Thoracic aorta (tissue), 2 donors: ENCODE data around the gene EFNA2. TPM values are rescaled to one million over a fixed set of nuclear protein-coding genes. Genes with fewer than 3 reads are reported as not detected.

Source experiments
- ATAC-seq: fragments of 150-250 bp; one replicate; pipeline ENCODE4 v1.8.0; 2017; ENCODE audit warnings: low read depth; ENCODE audit not compliant: insufficient number of reproducible peaks, low FRiP score
- DNase-seq: peaks from one replicate; pipeline ENCODE4 v3.0.0-alpha.2; 2020; ENCODE audit warnings: low spot score
- H3K27ac ChIP-seq, 2 donors: fragments of 200-600 bp; sonication (generic); 1 replicate in 1 of 2; 2 replicates in 1 of 2; pipeline ENCODE4 v1.5.1; 2016; ENCODE audit warnings: mild to moderate bottlenecking in 2 of 2, moderate library complexity in 2 of 2
- H3K27me3 ChIP-seq: fragments of 200-600 bp; sonication (generic); replicated peaks from 2 replicates; pipeline ENCODE4 v1.6.0; 2016; ENCODE audit warnings: mild to moderate bottlenecking; ENCODE audit not compliant: insufficient read depth
- H3K36me3 ChIP-seq: fragments of 200-600 bp; sonication (generic); one replicate; pipeline ENCODE4 v1.5.1; 2016
- H3K4me1 ChIP-seq, 2 donors: fragments of 200-600 bp; sonication (generic); 1 replicate in 1 of 2; 2 replicates in 1 of 2; pipeline versions ENCODE4 v1.5.1 to v1.6.0; 2016; ENCODE audit warnings: low read depth in 2 of 2, mild to moderate bottlenecking in 1 of 2; ENCODE audit not compliant: control insufficient read depth in 1 of 2
- H3K4me3 ChIP-seq: fragments of 200-600 bp; sonication (generic); 2 replicates; pipeline ENCODE4 v1.5.1; 2016; ENCODE audit warnings: mild to moderate bottlenecking
- H3K9me3 ChIP-seq: fragments of 200-600 bp; sonication (generic); 2 replicates; pipeline ENCODE4 v1.5.1; 2016
- total RNA-seq, 2 donors: library from RNA; depleted of rRNA; stranded (reverse); fragments of >200 nt; gene quantifications; one replicate each; pipeline versions ENCODE4 v1.1.0 to v1.2.3, GENCODE V29; 2016
- TF ChIP-seq, protein P1 (sequence below): fragments of 200-600 bp; sonication (generic); IDR thresholded peaks from one replicate; pipeline ENCODE4 v1.5.1; 2019; ENCODE audit warnings: antibody characterized with exemption

Gene EFNA2
- total RNA-seq, 2 donors from 2014 or later: not detected

DNA sequence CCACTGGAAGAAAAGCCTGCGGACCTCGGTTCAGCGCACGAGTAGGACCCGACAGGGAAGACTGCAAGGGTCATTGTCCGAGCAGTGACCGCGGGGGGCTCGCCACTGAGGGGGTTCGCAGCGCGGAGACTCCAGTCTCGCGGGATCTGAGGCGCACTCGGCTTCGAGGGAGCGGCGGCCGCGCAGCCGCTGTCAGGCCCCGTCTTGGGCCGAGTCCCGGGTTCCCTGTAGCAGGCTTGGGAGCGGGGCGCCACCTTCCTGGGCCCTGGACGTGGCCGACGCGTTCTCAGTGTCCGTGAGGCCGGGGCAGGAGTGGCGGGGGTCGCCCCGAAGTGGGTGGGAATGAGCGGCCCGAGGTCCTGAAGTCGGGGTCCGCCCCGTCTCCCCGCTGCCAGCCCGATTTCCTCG is 10.8 kb upstream of the EFNA2 start:
- Histone ChIP-seq H3K36me3 (peaks cover 46% of the 10 kb centered on the region), H3K4me1 (peaks cover 41 to 65% of the 10 kb centered on the region in 2 donors), H3K9me3 (no peaks in the 10 kb centered on the region), H3K4me3 (peak overlapping the region; percentile 82), H3K27me3 (no peaks in the 10 kb centered on the region), H3K27ac (peak overlapping the region; percentile 93 to 98)
- DNase-seq (no peak), ATAC-seq (no peak)
- TF ChIP-seq, protein P1, sequence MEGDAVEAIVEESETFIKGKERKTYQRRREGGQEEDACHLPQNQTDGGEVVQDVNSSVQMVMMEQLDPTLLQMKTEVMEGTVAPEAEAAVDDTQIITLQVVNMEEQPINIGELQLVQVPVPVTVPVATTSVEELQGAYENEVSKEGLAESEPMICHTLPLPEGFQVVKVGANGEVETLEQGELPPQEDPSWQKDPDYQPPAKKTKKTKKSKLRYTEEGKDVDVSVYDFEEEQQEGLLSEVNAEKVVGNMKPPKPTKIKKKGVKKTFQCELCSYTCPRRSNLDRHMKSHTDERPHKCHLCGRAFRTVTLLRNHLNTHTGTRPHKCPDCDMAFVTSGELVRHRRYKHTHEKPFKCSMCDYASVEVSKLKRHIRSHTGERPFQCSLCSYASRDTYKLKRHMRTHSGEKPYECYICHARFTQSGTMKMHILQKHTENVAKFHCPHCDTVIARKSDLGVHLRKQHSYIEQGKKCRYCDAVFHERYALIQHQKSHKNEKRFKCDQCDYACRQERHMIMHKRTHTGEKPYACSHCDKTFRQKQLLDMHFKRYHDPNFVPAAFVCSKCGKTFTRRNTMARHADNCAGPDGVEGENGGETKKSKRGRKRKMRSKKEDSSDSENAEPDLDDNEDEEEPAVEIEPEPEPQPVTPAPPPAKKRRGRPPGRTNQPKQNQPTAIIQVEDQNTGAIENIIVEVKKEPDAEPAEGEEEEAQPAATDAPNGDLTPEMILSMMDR: no peak

DNA sequence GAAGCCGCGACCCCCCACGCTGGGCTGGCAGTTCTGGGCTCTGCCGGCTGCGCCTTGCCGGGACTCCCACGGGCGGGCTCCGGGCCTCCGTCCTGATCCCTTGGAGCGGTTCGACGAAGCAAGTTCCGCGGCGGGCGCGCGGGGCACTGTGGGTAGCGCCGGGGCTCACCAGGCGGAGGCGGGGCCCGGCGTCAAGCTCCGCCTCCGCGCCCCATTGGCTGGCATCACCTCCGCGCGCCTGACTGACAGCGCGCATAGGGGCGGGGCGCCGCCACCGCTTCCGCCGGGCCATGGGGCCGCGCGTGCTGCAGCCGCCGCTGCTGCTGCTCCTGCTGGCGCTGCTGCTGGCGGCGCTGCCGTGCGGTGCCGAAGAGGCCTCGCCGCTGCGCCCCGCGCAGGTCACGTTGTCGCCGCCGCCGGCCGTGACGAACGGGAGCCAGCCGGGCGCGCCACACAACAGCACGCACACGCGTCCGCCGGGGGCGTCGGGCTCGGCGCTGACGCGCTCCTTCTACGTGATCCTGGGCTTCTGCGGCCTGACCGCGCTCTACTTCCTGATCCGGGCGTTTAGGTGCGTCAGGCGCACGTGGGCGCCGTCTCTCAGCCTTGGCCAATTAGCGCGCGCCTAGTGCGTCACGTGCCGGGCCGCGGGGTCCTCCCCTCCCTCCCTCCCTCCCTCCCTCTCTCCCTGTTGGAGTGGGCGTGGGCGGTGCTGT is 10.3 kb upstream of the EFNA2 start, which contains the start of gene FAM174C:
TSS of gene FAM174C (plus strand) at position 271 of the 716 bp plus-strand sequence. CDS start at position 291, 20 bp downstream.
- H3K4me1 ChIP-seq: peaks cover 38 to 59% of the 10 kb centered on the region in 2 donors

DNA sequence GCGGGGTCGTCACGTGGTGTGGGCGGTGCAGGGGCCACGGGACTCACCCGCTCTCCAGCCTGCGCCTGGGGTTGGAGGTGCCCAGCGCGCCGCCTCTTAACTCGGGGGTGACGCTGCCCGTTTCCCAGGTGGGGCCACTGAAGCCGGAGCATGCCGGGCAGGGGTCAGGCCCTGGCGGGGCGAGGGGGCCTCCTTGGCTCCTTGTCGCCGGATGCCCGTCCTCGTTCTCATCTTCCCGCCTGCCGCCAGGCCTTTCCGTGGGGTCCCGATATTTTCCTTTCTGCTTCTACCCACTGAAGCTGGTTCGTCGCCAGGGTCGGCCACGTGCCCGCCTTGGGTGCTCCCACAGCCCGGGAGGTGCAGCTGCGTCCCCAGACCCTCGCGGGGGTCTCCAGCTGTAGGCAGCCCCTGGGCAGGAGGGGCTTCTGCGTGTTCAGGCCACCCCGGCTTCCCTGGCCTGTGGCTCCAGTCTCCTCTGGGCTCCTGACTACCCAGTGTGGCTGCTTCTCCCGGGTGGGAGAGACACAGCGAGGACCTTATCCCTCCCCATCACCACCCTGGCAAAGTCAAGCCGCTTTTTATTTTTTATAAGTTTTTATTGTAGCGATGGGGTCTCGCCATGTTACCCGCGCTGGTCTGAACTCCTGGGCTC is 9.6 kb upstream of the EFNA2 start:
- Histone ChIP-seq H3K36me3 (peaks cover 41% of the 10 kb centered on the region), H3K4me3 (peak overlapping the region; percentile 82), H3K4me1 (peaks cover 31 to 53% of the 10 kb centered on the region in 2 donors), H3K27ac (peak overlapping the region; percentile 93 to 98), H3K9me3 (no peaks in the 10 kb centered on the region), H3K27me3 (no peaks in the 10 kb centered on the region)
- DNase-seq (no peak), ATAC-seq (no peak)
- TF ChIP-seq, protein P1: no peak

More for the DNA sequence above, 10.3 kb upstream of the EFNA2 start, which contains the start of gene FAM174C:
- no peak for DNase-seq
- Histone ChIP-seq H3K27ac (peak within 1 kb of the TSS; percentile 93 to 98), H3K36me3 (peaks cover 46% of the 10 kb centered on the region), H3K9me3 (no peaks in the 10 kb centered on the region), H3K27me3 (no peaks in the 10 kb centered on the region), H3K4me3 (peak within 1 kb of the TSS; percentile 82)
- TF ChIP-seq, protein P1: no peak
- peak; percentile 62 for ATAC-seq

DNA sequence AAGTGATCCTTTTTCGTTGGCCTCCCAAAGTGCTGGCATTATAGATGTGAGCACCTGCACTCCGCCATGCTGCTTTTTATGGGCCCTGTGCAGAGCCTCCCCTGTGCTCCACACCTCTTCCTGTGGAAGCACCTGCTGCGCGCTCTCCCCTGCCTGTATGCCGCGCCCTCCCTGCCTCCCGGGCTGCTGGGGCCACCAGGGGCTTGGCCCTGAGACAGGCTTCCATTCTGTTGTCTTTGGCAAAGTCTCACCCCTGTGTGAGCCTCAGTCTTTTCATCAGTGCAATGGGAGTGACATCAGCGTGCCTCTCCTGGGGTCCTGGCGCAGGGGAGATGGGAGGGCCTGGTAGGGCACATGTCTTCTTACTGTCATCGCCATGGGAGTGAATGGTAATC is 9.0 kb upstream of the EFNA2 start:
- TF ChIP-seq, protein P1: no peak
- H3K9me3 ChIP-seq: no peaks in the 10 kb centered on the region
- peaks cover 39% of the 10 kb centered on the region for H3K36me3 ChIP-seq
- peak overlapping the region; percentile 93 to 98 for H3K27ac ChIP-seq
- H3K27me3 ChIP-seq: no peaks in the 10 kb centered on the region
- H3K4me1 ChIP-seq: peaks cover 28 to 47% of the 10 kb centered on the region in 2 donors
- H3K4me3 ChIP-seq: peak overlapping the region; percentile 82
- ATAC-seq (no peak), DNase-seq (no peak)

DNA sequence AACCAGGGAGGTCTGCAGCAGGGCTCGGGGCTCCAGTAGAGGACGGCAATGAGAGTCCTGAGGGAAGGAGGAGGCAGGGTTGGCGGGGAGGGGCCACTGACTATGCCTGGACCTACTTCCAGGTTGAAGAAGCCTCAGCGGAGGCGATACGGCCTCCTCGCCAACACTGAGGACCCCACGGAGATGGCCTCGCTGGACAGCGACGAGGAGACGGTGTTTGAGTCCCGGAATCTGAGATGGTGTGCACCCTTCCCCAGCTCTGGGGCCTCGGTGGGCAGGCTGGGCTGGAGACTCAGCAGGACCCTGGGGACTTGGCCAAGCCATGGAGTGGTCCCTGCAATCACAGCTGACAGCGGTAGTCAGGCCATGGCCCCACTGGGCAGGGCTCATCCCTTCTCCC is 8.6 kb upstream of the EFNA2 start:
- ATAC-seq (no peak), DNase-seq (no peak)
- H3K36me3 ChIP-seq: peaks cover 34% of the 10 kb centered on the region
- peaks cover 23 to 43% of the 10 kb centered on the region in 2 donors for H3K4me1 ChIP-seq
- TF ChIP-seq, protein P1: no peak
- H3K9me3 ChIP-seq: no peaks in the 10 kb centered on the region
- H3K27ac ChIP-seq: no peak overlapping the region
- H3K4me3 ChIP-seq: no peak overlapping the region
- no peaks in the 10 kb centered on the region for H3K27me3 ChIP-seq
